K562 (cell line): ENCODE measurements around the gene SLC22A4.

Source experiments
- NFE2 ChIP-seq: IDR thresholded peaks from 2 replicates; pipeline ENCODE4 v1.6.1; 2014; ENCODE audit warnings: antibody characterized with exemption, low read depth
- NR2C2 ChIP-seq, 2 experiments: fragments of 200-800 bp in 1 of 2; sonication (Bioruptor generic) in 1 of 2; sonication (generic) in 1 of 2; formaldehyde crosslinking in 1 of 2; IDR thresholded peaks; 2 replicates each; pipeline versions ENCODE4 v1.6.1 to v1.8.0; 2016 to 2022; ENCODE audit warnings: mild to moderate bottlenecking in 1 of 2, missing compliant biosample characterization in 1 of 2, missing genetic modification characterization in 1 of 2, missing genetic modification reagents in 1 of 2
- POLR2AphosphoS5 ChIP-seq: IDR thresholded peaks from 2 replicates; pipeline ENCODE4 v1.6.1; 2011; ENCODE audit warnings: mild to moderate bottlenecking, low read depth, low read length, moderate library complexity; ENCODE audit not compliant: control insufficient read depth, insufficient read depth
- SMARCA5 ChIP-seq: fragments of 450-650 bp; IDR thresholded peaks from 2 replicates; pipeline ENCODE4 v1.6.1; 2016
- SMC3 ChIP-seq: conservative IDR thresholded peaks from 2 replicates; pipeline ENCODE4 v1.6.1; 2011; ENCODE audit warnings: low read depth, low read length, improper control_type of control experiment; ENCODE audit not compliant: insufficient read depth
- SRF ChIP-seq, 2 experiments: fragments of 250-450, 450-650 bp in 1 of 2; sonication (Bioruptor Pico) in 1 of 2; sonication (generic) in 1 of 2; formaldehyde crosslinking; IDR thresholded peaks; 2 replicates each; pipeline versions ENCODE4 v1.5.0 to v1.5.1; 2020 to 2022; ENCODE audit warnings: mild to moderate bottlenecking in 1 of 2, missing genetic modification reagents in 1 of 2
- ZNF561 ChIP-seq: fragments of 450-650 bp; formaldehyde crosslinking; conservative IDR thresholded peaks from 2 replicates; pipeline ENCODE4 v1.4.0; 2020; ENCODE audit warnings: mild to moderate bottlenecking, moderate library complexity
- TF ChIP-seq, protein P1 (sequence below): fragments of 450-650 bp; conservative IDR thresholded peaks from 2 replicates; pipeline ENCODE4 v1.6.1; 2016; ENCODE audit warnings: missing genetic modification characterization, low read depth, mild to moderate bottlenecking, missing compliant biosample characterization, moderate library complexity
- TF ChIP-seq, protein P2 (sequence below): sonication (generic); formaldehyde crosslinking; IDR thresholded peaks from 2 replicates; pipeline ENCODE4 v1.8.0; 2022; ENCODE audit warnings: mild to moderate bottlenecking, missing genetic modification reagents

DNA sequence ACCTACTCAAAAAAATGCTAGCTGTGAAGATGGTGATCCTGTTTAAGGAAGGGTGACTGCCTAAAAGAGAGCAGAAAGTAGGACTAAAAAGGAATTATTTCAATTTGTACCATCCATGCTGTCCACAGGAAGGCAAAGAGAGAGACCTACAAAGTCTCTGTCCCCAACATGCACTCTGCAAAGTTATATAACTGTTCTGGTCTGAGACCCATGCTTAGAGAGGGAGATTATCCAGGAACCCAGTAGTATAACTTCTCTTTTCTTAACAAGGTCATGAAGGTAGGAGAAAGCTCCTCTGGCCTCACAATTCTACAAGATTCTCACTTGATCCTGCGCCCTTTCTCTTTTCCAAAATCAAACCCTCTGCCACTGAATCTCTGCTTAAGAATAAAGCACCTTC, 25.8 kb downstream of the SLC22A4 start:
- TF ChIP-seq SMARCA5: no peak
- TF ChIP-seq NR2C2 (CRISPR knock-in tag; IDR thresholded peaks at IDR 0.05): no peak
- no peak for TF ChIP-seq NR2C2 (tag; IDR thresholded peaks at IDR 0.05)
- no peak for TF ChIP-seq SRF (CRISPR knock-in tag; IDR thresholded peaks at IDR 0.05)
- TF ChIP-seq SMC3: no peak
- TF ChIP-seq ZNF561 (CRISPR knock-in tag): no peak
- TF ChIP-seq POLR2AphosphoS5: no peak
- TF ChIP-seq, protein P1, sequence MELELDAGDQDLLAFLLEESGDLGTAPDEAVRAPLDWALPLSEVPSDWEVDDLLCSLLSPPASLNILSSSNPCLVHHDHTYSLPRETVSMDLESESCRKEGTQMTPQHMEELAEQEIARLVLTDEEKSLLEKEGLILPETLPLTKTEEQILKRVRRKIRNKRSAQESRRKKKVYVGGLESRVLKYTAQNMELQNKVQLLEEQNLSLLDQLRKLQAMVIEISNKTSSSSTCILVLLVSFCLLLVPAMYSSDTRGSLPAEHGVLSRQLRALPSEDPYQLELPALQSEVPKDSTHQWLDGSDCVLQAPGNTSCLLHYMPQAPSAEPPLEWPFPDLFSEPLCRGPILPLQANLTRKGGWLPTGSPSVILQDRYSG: no peak
- TF ChIP-seq, protein P2, sequence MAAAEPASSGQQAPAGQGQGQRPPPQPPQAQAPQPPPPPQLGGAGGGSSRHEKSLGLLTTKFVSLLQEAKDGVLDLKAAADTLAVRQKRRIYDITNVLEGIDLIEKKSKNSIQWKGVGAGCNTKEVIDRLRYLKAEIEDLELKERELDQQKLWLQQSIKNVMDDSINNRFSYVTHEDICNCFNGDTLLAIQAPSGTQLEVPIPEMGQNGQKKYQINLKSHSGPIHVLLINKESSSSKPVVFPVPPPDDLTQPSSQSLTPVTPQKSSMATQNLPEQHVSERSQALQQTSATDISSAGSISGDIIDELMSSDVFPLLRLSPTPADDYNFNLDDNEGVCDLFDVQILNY (CRISPR knock-in tag): no peak
- TF ChIP-seq NFE2: no peak
